ENCODE measurements around the gene TMEM200B. TPM values are rescaled to one million over a fixed set of nuclear protein-coding genes. Genes with fewer than 3 reads are reported as not detected.

The TMEM200B gene
- total and polyA plus RNA-seq, 2 of the 4 experiments (the other 2 are of a cell fraction), result 4.8 to 6.2 TPM

GRCh38 chr1:29096231-29096886 is 27.3 kb downstream of the TMEM200B start:
- Histone ChIP-seq H3K4me3 (ENCODE audit: insufficient read depth, low read depth, low read length) (no peak overlapping the region), H3K9me3 (ENCODE audit: control insufficient read depth, insufficient read depth, low read length) (no peaks in the 10 kb centered on the region), H2BK20ac (ENCODE audit: low read depth, low read length) (no peak overlapping the region), H4K20me1 (ENCODE audit: insufficient read depth, low read length) (no peaks in the 10 kb centered on the region), H3K27ac (ENCODE audit: insufficient read depth, low read length) (no peak overlapping the region), H3K9me1 (ENCODE audit: insufficient read depth, low read length) (no peaks in the 10 kb centered on the region), H3K14ac (replicated peaks; ENCODE audit: low read depth, low read length) (no peak overlapping the region), H2BK15ac (ENCODE audit: low read depth, low read length) (no peak overlapping the region), H4K8ac (ENCODE audit: low read depth in 2 of 2, low read length in 2 of 2) (no peak overlapping the region), H2AK5ac (ENCODE audit: low read depth, low read length) (no peak overlapping the region), H3K23ac (ENCODE audit: low read depth, low read length) (no peak overlapping the region), H3K4me1 (ENCODE audit: control insufficient read depth, insufficient read depth, low read length) (no peaks in the 10 kb centered on the region), H3K79me1 (ENCODE audit: low read depth in 1 of 2, low read length in 2 of 2) (no peaks in the 10 kb centered on the region), H3K4ac (ENCODE audit: low read depth, low read length) (no peak overlapping the region), H3K18ac (ENCODE audit: low read depth, low read length) (no peak overlapping the region), H2BK120ac (ENCODE audit: low read depth, low read length) (no peak overlapping the region), H2BK5ac (ENCODE audit: low read depth, low read length, poor library complexity, severe bottlenecking) (no peak overlapping the region), H2AFZ (replicated peaks; ENCODE audit: low read length, poor library complexity) (no peak overlapping the region), H3K36me3 (ENCODE audit: control insufficient read depth, insufficient read depth, low read length) (no peaks in the 10 kb centered on the region), H3K27me3 (ENCODE audit: control insufficient read depth, insufficient read depth, low read length) (no peaks in the 10 kb centered on the region), H3K4me2 (ENCODE audit: low read depth, low read length) (no peak overlapping the region), H3K56ac (ENCODE audit: extremely low read depth, insufficient read depth, low read length) (no peak overlapping the region), H4K5ac (ENCODE audit: low read depth, low read length) (no peak overlapping the region), H3K9ac (ENCODE audit: low read depth, low read length) (no peak overlapping the region), H2AK9ac (replicated peaks; ENCODE audit: low read depth, low read length, poor library complexity) (no peak overlapping the region), H4K91ac (ENCODE audit: insufficient read depth, low read depth, low read length) (no peak overlapping the region)
- no peak for TF ChIP-seq MAFK (IDR thresholded peaks at IDR 0.05; ENCODE audit: low read depth, low read length)
- no peak for TF ChIP-seq RAD21 (IDR thresholded peaks at IDR 0.05; ENCODE audit: low read length)
- POLR2A ChIA-PET (ENCODE audit: unreplicated experiment), result no interaction called here
- DNase-seq (no peak), ATAC-seq (ENCODE audit: low read depth) (no peak)
- intact Hi-C loops (cut with micrococcal nuclease), result no loop called here
- BruUV-seq (replicated peaks), result no TSS peak
- in situ Hi-C loops (cut with MboI; ENCODE audit: low sequenced_read_pairs), result no loop called here
- CTCF ChIA-PET, result no interaction called here
- no CpG with 5 or more reads among the region's 4 CpGs for WGBS, 2 experiments (ENCODE audit: extremely low coverage in 2 of 2, insufficient read length in 1 of 2)
- dilution Hi-C loops (cut with HindIII; ENCODE audit: low sequenced_read_pairs, unreplicated experiment), result no loop called here

Data from IMR-90 (cell line).